ENCODE results near the gene PAQR7.

PAQR7 gene

DNA sequence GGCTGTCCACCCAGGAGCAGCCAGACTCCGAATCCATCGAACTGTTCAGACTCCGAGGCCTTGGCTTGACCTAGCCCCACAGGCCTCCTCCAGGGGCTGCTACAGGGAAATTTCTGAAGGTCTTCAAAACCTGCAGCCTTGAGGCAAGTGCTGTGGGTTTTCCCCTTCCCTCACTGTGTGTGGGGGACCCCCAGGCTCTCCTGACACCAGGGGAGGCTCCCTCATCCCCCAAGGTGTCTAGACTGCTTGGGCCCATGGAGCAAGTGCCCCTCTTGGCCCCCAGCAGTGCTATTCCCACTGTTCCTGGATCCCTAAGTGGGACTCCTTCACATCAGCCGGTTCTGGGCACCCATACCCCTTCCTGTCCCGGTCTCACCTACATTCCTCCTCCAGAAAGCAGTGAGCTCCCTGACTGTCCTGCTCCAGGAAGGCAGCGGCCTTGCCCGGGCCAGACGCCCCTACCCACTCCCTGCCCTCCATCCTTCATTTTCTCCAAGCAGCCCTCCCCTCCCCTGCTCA, 814 bp downstream of the PAQR7 start:
- DNase-seq (ENCODE audit: low read depth in 2 of 3, low spot score in 1 of 3): no peak

- no peak for DNase-seq (ENCODE audit: low read depth in 2 of 3, low spot score in 1 of 3)
Measured at GRCh38 chr1:25874209-25874608, 1.3 kb downstream of the PAQR7 start.

DNA sequence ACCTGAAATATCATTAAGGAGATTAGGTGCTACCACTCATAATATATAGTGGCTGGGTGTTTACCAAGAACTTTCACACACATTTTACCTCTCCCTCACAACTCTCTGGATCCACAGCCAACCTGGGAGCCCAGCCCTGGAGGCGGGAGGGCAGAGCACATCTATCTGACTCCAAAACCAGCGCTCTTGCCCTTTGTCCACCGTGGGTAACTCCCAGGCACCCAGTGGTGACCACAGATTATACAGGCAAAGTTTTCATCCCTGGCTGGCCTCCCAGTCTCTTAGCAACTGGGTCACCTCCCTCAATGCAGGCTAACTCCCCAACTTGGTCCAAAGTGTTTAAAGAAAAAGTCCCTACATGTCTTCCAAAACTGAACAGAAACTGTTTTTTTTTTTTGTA, 2.4 kb downstream of the PAQR7 start:
- DNase-seq (ENCODE audit: low read depth in 2 of 3, low spot score in 1 of 3): no peak

DNA sequence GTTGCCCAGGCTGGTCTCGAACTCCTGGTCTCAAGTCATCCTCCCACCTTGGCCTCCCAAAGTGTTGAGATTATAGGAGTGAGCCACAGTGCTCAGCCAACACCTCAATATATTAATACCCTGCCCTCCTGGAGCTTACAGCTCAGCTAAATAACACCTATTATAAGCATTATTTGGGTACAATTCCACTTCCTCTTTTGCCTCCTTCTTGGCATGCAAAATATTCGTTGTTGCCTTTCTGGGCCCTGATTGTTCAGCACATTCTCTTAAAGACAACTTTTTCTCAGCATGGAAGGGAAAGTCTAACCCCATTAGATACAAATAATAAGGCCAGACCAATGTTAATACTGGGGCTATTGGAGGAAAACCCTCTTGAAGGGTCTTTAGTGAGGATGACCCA, 2.8 kb downstream of the PAQR7 start:
- no peak for DNase-seq (ENCODE audit: low read depth in 2 of 3, low spot score in 1 of 3)

- DNase-seq (ENCODE audit: low read depth in 2 of 3, low spot score in 1 of 3): no peak
Measured at GRCh38 chr1:25871704-25872494, 3.6 kb downstream of the PAQR7 start.

DNA sequence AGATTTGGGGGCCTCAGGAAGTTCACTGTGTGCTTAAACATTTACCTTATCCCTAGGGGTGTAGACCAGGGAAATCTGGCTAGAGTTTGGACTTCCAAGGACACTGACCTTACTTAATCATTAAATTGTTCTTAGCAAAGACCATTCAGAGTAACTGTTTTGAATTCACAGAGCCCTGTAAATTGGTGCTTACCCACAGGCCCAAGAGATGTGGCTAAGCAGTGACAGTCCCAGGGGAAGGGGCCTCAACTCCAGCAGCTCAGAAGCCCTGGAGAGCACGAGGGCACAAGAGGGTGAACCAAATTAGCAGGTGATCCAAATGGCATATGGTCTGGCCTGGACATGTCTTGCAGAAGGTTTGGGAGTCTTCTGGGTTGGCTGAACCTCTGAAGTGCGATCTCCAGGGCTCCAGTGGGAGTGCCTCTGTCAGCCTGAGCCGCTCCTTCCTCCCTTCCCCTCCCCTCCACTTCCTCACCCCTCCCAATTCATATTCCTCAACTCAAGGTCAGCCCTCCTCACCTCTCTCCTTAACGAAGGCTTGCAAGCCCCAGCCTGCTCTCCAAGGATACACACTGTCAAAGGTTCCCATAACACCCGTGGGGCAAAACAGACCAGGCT, 4.3 kb downstream of the PAQR7 start:
- DNase-seq (ENCODE audit: low read depth in 2 of 3, low spot score in 1 of 3): no peak

- DNase-seq (ENCODE audit: low read depth in 2 of 3, low spot score in 1 of 3): no peak
Measured at GRCh38 chr1:25870614-25871013, 4.9 kb downstream of the PAQR7 start.

DNA sequence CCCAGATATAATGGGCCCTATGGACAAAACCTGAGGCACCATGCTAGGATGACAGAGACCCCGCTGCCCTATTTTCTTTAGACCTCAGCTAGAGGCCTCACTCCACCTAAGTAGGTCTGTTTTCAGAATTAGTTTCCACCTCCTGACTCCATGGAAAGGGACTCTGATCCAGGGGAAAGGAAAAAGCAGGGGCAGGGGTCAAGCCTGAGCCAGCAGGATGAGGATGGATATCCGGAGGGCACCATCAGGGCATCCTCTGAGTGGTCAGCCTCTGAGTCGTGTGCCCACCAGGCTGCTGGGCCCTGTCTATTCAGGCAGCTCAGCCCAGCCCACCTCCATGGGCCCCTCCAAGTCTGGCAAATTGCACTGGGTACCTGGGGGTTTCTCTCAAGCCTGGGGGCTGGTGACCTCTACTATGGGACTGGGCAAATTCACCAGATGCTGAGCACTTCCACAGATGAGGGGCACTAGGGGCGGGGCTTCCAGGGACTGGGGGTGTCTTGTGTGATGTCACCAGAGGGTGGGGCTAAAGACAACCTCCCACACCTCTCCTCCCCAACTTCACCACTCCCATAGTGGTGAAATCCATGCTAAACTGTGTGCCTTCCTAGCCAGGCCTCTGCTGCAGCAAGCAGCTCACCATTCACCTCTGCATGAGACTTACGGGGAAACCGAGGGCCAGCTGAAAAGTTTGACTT, 5.5 kb downstream of the PAQR7 start:
- DNase-seq (ENCODE audit: low read depth in 2 of 3, low spot score in 1 of 3): no peak

DNA sequence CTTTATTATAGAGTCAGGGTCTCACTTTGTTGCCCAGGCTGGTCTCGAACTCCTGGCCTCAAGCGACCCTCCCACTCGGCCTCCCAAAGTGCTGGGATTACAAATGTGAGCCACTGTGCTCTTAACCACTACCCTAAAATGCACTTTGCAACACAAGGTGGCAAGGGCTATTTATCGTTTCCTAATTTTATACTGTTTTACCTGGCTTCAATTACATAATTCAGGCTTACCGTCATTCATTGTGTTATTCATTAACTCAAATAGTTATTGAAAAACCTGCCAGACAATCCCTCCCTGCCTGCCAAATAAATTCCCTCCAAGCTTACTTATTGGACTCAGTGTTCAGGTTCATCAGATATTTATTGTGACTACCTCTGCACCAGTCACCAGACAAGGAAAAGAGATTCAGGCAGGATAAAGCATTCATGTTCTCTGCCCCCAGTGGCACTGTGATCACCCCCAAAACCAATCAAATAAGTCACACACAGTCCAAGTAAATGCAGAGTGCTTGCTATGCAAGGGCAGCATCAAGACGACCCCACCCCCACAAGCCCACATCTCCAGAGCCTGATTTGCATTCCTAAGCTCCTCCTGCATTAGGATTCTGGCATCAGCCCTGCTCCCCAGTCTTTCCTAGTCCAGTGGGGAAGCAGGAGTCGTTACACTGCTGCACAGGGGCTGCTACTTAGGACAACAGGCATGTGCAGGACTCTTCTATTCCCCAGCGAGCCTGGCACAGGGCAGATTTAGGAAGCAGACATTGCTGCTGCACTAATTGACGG, 8.1 kb downstream of the PAQR7 start:
- no peak for DNase-seq (ENCODE audit: low read depth in 2 of 3, low spot score in 1 of 3)

GRCh38 chr1:25866288-25866687, 9.2 kb downstream of the PAQR7 start:
- DNase-seq (ENCODE audit: low read depth in 2 of 3, low spot score in 1 of 3): no peak

DNA sequence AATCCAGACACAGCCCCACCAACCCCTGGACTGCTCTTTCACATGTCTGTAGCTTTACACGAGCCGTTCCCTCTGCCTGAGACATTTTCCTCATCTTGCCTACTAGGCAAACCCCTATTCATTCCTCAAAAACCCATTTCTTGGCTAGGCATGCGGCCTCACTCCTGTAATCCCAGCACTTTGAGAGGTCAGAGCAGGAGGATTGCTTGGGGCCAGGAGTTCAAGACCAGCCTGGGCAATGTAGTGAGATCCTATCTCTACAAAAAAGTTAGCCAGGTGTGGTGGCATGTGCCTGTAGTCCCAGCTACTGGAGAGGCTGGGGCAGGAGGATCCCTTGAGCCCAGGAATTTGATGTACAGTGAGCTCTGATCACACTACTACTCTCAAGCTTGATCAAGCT, 11.1 kb downstream of the PAQR7 start:
- DNase-seq (ENCODE audit: low read depth in 2 of 3, low spot score in 1 of 3): no peak

DNA sequence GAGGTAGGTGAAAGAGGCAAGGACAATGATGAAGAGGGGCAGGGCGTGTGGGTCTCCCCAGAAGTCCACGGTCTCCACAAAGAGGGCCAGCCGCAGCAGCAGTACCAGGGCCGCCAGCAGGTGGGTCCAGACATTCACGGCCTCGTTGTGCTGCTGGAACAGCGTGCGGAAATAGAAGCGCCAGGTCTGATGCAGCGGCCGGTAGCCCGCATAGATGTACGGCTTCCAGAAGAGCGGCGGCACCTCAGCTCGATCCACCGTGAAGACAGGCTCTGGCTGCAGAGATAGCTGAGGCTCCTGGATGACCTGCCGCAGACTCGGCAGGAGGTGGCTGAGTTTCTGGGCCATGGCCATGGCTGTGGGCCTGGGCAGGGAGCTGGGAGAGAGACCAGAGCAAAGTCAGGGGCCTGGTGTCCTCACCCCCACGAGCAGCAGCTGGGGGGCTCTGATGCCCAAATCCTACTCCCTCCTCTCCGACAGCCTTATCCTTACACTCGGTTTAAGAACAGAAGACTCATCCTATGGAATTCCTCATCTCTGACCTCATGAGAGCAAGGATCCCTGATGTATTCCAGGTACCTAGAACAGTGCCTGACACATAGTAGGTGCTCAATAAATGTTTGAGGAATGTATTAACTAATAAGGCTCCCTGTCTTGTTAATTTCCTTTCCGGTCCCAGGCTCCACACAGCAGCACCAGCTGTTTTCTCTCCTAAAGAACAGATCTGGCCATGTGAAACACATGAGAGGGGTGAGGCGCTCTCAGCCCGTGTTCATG, 11.8 kb downstream of the PAQR7 start:
- DNase-seq (ENCODE audit: low read depth in 2 of 3, low spot score in 1 of 3): no peak

- no peak for DNase-seq (ENCODE audit: low read depth in 2 of 3, low spot score in 1 of 3)
Measured at GRCh38 chr1:25862785-25863485, 12.6 kb downstream of the PAQR7 start.

GRCh38 chr1:25861316-25862286, 13.9 kb downstream of the PAQR7 start:
- no peak for DNase-seq (ENCODE audit: low read depth in 2 of 3, low spot score in 1 of 3)

DNA sequence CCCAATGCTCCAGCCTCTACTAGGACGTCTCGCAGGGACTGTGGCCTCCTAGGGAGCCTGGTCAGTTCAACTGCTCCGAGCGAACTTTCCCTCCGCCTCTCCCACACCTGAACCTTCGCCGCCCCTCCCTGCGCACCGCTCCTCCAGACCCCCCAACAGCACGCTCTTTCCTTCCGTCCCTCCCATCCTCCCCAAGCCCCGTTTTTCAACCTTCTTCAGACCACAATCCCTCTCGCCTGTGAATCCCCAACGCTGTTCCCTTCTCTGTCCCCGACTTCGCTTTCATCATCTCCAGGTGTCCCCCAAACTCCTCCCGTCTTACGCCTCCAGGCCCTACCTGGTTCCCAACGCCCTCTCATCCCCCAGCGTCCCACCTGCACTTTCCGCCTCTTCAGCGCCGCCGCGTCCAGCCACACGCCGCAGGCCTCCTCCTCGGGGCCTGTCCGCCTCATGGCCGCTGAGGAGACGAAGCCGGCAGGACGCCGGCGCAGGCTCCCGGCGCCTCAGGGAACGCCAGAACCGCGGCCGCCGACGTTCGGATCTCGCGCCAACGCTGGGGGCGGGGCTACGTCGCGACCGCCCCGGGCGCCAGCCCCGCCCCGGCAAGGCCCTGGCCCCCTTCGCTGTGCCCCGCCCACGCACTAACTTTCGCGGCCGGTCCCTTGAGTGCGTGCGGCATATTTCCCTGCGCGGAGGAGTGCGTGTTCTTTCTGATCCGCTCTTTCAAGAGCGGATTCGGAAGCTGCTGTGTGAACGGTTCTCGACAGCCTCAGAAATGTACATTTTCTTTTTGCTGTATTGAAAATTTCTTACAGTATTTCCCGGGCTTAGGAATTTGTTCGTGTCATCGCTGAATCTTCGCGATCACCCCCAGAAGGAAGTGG, 16.4 kb downstream of the PAQR7 start, which contains the start of gene AUNIP:
TSS of gene AUNIP (minus strand) at position 552 of the 884 bp plus-strand sequence. CDS start at position 452, 100 bp downstream.
- peak; percentile 82 to 91 (median 84) for DNase-seq (ENCODE audit: low read depth in 2 of 3, low spot score in 1 of 3)

DNA sequence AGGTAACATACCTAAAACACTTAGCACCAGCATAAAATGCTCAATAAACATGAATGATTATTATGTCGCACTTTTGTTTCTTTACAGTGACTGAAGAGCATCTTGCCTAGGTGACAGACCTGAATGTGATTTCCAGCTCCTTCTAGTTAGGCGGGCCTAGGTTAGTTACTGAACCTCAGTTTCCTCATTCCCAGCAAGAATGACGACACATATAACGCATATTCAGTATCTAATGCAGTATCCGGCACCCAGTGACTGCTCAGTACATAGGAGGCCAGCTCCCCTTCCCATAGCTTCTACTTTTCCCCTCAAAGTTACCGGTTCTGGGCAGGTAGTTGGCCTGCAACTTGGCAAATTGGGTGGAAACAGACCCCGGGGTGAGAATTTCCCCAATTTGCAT, 17.0 kb downstream of the PAQR7 start:
- no peak for DNase-seq (ENCODE audit: low read depth in 2 of 3, low spot score in 1 of 3)

DNA sequence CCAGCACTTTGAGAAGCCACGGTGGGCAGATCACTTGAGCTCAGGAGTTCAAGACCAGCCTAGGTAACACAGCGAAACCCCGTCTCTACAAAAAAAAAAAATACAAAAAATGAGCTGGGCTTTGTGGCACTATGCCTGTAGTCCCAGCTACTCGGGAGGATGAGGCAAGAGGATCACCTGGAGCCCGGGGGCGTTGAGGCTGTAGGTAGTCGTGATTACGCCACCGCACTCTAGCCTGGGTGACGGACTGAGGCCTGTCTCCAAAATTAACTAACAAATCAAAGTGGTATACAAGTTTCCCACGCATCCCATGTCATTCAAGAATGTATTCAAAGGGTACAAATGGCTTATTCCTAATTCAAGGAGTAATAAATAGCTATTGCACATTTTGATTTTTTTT, 18.7 kb downstream of the PAQR7 start:
- no peak for DNase-seq (ENCODE audit: low read depth in 2 of 3, low spot score in 1 of 3)

DNA sequence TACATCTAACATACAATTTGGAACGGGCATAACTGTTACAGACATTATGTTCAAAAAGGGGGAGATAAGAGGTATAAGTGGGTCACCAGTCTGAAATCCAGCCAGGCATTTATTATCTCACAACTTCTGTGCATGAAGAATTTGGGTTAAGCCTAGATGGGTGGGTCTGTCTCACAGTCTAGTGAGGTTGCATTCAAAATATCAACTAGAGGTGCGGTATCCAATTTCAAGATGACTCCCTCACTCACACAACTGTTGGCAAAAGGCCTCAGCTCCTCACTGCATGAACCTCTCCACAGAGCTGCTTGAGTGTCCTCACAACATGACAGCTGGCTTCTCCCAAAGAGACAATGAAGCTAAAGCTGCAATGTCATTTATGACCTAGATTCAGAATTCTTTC, 21.0 kb downstream of the PAQR7 start:
- no peak for DNase-seq (ENCODE audit: low read depth in 2 of 3, low spot score in 1 of 3)

All from stimulated activated CD4-positive, alpha-beta T cell treated with anti-CD3 and anti-CD28 coated beads, Interleukin-12 subunit alpha, Interleukin-12 subunit beta, amount 100 ng/mL, for 48 hours (primary cell).